Erythroblast (primary cell): ENCODE data around the gene UBN1.

ENCODE experiments used
- GATA1 ChIP-seq: IDR thresholded peaks from 2 replicates; pipeline ENCODE4 v1.6.1; 2011; ENCODE audit warnings: low read depth, mild to moderate bottlenecking, control low read depth, low read length, moderate library complexity
- POLR2A ChIP-seq: IDR thresholded peaks from 2 replicates; pipeline ENCODE4 v1.6.1; 2011; ENCODE audit warnings: mild to moderate bottlenecking, low read length

GRCh38 chr16:4882000-4882632 lies 34.8 kb downstream of the UBN1 start:
- TF ChIP-seq POLR2A (no peak), GATA1 (no peak)
